Measurements from ENCODE around the gene VBP1. TPM values are rescaled to one million over a fixed set of nuclear protein-coding genes. Genes with fewer than 3 reads are reported as not detected.

The VBP1 gene
- total RNA-seq, 1 experiment from 2014 or later = 77.3 TPM

- no peak overlapping the region for H3K9ac ChIP-seq (ENCODE audit: low read length)
- POLR2A ChIA-PET = no interaction called here
- H4K20me1 ChIP-seq (ENCODE audit: insufficient read depth) = no peaks in the 10 kb centered on the region
- no TSS peak for BruUV-seq (replicated peaks)
- CTCF ChIA-PET = no interaction called here
- no peaks in the 10 kb centered on the region for H3K79me2 ChIP-seq (ENCODE audit: insufficient read depth, low read length)
- H3K4me3 ChIP-seq (replicated peaks in 1 of 2; ENCODE audit: low read depth in 1 of 2, low read length in 2 of 2) = no peak overlapping the region
- H3K4me2 ChIP-seq (ENCODE audit: low read length) = no peak overlapping the region
- no peak overlapping the region for H3K27ac ChIP-seq (ENCODE audit: low read depth, low read length)
- RAD21 ChIA-PET (ENCODE audit: low non-redundant PET in 1 of 2, low total read pairs in 2 of 2, uncharacterized antibody in 2 of 2, unreplicated experiment in 2 of 2) = no interaction called here
- DNase-seq (ENCODE audit: low read depth, low spot score) (no peak), ATAC-seq (no peak)
- H2AFZ ChIP-seq (ENCODE audit: low read depth, low read length, poor library complexity, severe bottlenecking) = no peak overlapping the region
- TF ChIP-seq EGR1 (IDR thresholded peaks at IDR 0.05; ENCODE audit: low read depth) = no peak
- TF ChIP-seq YY1 (IDR thresholded peaks at IDR 0.05; ENCODE audit: extremely low read depth, insufficient replicate concordance, low read depth, low read length) = no peak
- TF ChIP-seq FOSL1 (IDR thresholded peaks at IDR 0.05; ENCODE audit: low read depth) = no peak
- TF ChIP-seq ZNF274 (IDR thresholded peaks at IDR 0.05; ENCODE audit: low read depth, low read length) = no peak
- TF ChIP-seq ATF3 (IDR thresholded peaks at IDR 0.05) = no peak
- no peak for TF ChIP-seq TCF7L2 (IDR thresholded peaks at IDR 0.05; ENCODE audit: borderline replicate concordance, extremely low read depth, insufficient read depth, insufficient read length)
- no peak for TF ChIP-seq CEBPB (IDR thresholded peaks at IDR 0.05; ENCODE audit: low read depth)
- TF ChIP-seq POLR2AphosphoS5 (IDR thresholded peaks at IDR 0.05; ENCODE audit: low read depth, low read length) = no peak
- TF ChIP-seq POLR2A (IDR thresholded peaks at IDR 0.05; ENCODE audit: borderline replicate concordance, extremely low read depth, insufficient read depth, insufficient read length) = no peak
- no peak for TF ChIP-seq REST (IDR thresholded peaks at IDR 0.05; ENCODE audit: low read depth)
- TF ChIP-seq ZFX (IDR thresholded peaks at IDR 0.05) = no peak
- no peak for TF ChIP-seq ZBTB33 (IDR thresholded peaks at IDR 0.05; ENCODE audit: extremely low read depth, insufficient replicate concordance, low read length)
- TF ChIP-seq, protein P1, sequence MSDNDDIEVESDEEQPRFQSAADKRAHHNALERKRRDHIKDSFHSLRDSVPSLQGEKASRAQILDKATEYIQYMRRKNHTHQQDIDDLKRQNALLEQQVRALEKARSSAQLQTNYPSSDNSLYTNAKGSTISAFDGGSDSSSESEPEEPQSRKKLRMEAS (IDR thresholded peaks at IDR 0.05) = no peak
- TF ChIP-seq JUND (IDR thresholded peaks at IDR 0.05) = no peak
- no peak for TF ChIP-seq CBX3 (IDR thresholded peaks at IDR 0.05; ENCODE audit: low read depth)
- TF ChIP-seq SIN3A (IDR thresholded peaks at IDR 0.05; ENCODE audit: low read depth) = no peak
- TF ChIP-seq CTCF (IDR thresholded peaks at IDR 0.05 in 2 of 3, conservative IDR thresholded peaks at IDR 0.05 in 1 of 3; ENCODE audit: borderline replicate concordance in 1 of 3, insufficient read depth in 1 of 3, low read depth in 2 of 3, low read length in 2 of 3) = no peak
- H3K27me3 ChIP-seq (ENCODE audit: insufficient read depth, low read length) = no peaks in the 10 kb centered on the region
- intact Hi-C loops (cut with micrococcal nuclease) = no loop called here
- no peaks in the 10 kb centered on the region for H3K36me3 ChIP-seq (ENCODE audit: control insufficient read depth in 1 of 2, insufficient read depth in 2 of 2, low read length in 2 of 2)
- H3K9me2 ChIP-seq (ENCODE audit: insufficient read depth) = no peaks in the 10 kb centered on the region
- H3K9me3 ChIP-seq (ENCODE audit: control insufficient read depth in 1 of 2, insufficient read depth in 1 of 2, low read depth in 1 of 2, low read length in 2 of 2) = no peaks in the 10 kb centered on the region
- H3K4me1 ChIP-seq (ENCODE audit: control insufficient read depth in 1 of 2, insufficient read depth in 2 of 2, low read length in 2 of 2) = no peaks in the 10 kb centered on the region
Measured at GRCh38 chrX:155246748-155247147, 30.5 kb downstream of the VBP1 start.
